Measurements from ENCODE around the gene FAM228B. TPM values are rescaled to one million over a fixed set of nuclear protein-coding genes. Genes with fewer than 3 reads are reported as not detected.
"Not testable (repeated sequence)": the region's sequence is repeated elsewhere in the genome, so short reads cannot be mapped to it uniquely, and the experiment has no call there.

FAM228B gene
- total and polyA plus RNA-seq, 2 experiments from 2014 or later: 12.5 to 14.9 TPM

DNA sequence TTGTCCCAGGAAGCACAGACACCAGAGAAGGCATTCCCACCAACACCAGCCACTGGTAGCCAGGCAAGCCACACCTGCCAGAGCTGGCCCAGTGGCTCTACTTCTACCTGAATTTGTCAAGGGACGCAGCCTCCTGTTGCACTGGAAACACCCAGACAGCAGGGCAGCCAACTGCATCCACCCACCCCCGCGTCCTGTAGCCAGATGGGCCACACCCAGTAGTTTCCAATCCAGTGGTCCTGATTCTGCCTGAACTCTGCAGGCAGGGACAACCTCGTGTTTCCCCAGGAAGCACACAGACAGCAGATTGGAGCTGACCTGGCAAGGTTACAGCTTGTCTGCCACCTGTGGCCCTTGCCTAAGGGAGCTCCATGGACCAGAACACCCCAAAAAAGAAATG lies 18.4 kb upstream of the FAM228B start:
- Histone ChIP-seq H3K27me3 (no peaks in the 10 kb centered on the region), H3K4me3 (no peak overlapping the region), H3K9me2 (replicated peaks; ENCODE audit: insufficient read depth) (no peaks in the 10 kb centered on the region), H3K36me3 (replicated peaks; ENCODE audit: insufficient read depth, low read depth) (no peaks in the 10 kb centered on the region), H3K27ac (no peak overlapping the region), H3K4me2 (no peak overlapping the region), H3K79me2 (no peaks in the 10 kb centered on the region), H3K9me3 (ENCODE audit: low read depth) (no peaks in the 10 kb centered on the region), H4K20me1 (ENCODE audit: insufficient read depth, poor library complexity, severe bottlenecking) (no peaks in the 10 kb centered on the region), H2AFZ (no peak overlapping the region), H3K4me1 (ENCODE audit: insufficient read depth) (no peaks in the 10 kb centered on the region)
- WGBS (ENCODE audit: low lambda C conversion rate, missing lambda C conversion rate): 89% methylated on average over 4 of the region's 4 CpGs
- TF ChIP-seq EZH2 (IDR thresholded peaks at IDR 0.05; ENCODE audit: borderline replicate concordance) (no peak), EZH2phosphoT487 (IDR thresholded peaks at IDR 0.05; ENCODE audit: low read depth, severe bottlenecking, unreplicated experiment) (no peak), CTCF (IDR thresholded peaks at IDR 0.05; ENCODE audit: poor library complexity) (no peak)
- DNase-seq (ENCODE audit: low spot score): no peak

GRCh38 chr2:24105816-24106215 lies 17.5 kb upstream of the FAM228B start:
- Histone ChIP-seq H3K4me2 (no peak overlapping the region), H3K36me3 (replicated peaks; ENCODE audit: insufficient read depth, low read depth) (no peaks in the 10 kb centered on the region), H3K27me3 (no peaks in the 10 kb centered on the region), H3K4me3 (no peak overlapping the region), H3K79me2 (no peaks in the 10 kb centered on the region), H3K9me2 (replicated peaks; ENCODE audit: insufficient read depth) (no peaks in the 10 kb centered on the region), H3K9me3 (ENCODE audit: low read depth) (no peaks in the 10 kb centered on the region), H3K27ac (no peak overlapping the region), H2AFZ (no peak overlapping the region), H3K4me1 (ENCODE audit: insufficient read depth) (no peaks in the 10 kb centered on the region), H4K20me1 (ENCODE audit: insufficient read depth, poor library complexity, severe bottlenecking) (no peaks in the 10 kb centered on the region)
- WGBS (ENCODE audit: low lambda C conversion rate, missing lambda C conversion rate): 50% methylated on average over 2 of the region's 2 CpGs
- no peak for DNase-seq (ENCODE audit: low spot score)
- no peak for TF ChIP-seq EZH2 (IDR thresholded peaks at IDR 0.05; ENCODE audit: borderline replicate concordance)
- no peak for TF ChIP-seq EZH2phosphoT487 (IDR thresholded peaks at IDR 0.05; ENCODE audit: low read depth, severe bottlenecking, unreplicated experiment)
- no peak for TF ChIP-seq CTCF (IDR thresholded peaks at IDR 0.05; ENCODE audit: poor library complexity)

DNA sequence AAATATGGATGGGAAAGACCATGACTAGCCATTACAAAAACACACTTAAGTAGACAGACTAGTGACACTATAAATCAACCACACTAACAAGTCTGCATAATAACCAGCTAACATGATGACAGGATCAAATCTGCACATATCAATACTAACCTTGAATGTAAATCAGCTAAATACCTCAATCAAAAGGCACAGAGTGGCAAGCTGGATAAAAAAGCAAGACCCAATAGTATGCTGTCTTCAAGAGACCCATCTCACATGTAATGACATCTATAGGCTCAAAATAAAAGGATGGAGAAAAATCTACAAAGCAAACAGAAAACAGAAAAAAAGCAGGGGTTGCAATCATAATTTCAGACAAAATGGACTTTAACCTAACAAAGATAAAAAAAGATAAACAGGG lies 16.5 kb upstream of the FAM228B start:
- no peak overlapping the region for H3K4me2 ChIP-seq
- no peaks in the 10 kb centered on the region for H3K36me3 ChIP-seq (replicated peaks; ENCODE audit: insufficient read depth, low read depth)
- H3K27me3 ChIP-seq: no peaks in the 10 kb centered on the region
- no peak overlapping the region for H2AFZ ChIP-seq
- H3K9me3 ChIP-seq (ENCODE audit: low read depth): no peaks in the 10 kb centered on the region
- H3K79me2 ChIP-seq: no peaks in the 10 kb centered on the region
- no peaks in the 10 kb centered on the region for H4K20me1 ChIP-seq (ENCODE audit: insufficient read depth, poor library complexity, severe bottlenecking)
- H3K9me2 ChIP-seq (replicated peaks; ENCODE audit: insufficient read depth): no peaks in the 10 kb centered on the region
- H3K4me3 ChIP-seq: no peak overlapping the region
- H3K27ac ChIP-seq: no peak overlapping the region
- H3K4me1 ChIP-seq (ENCODE audit: insufficient read depth): no peaks in the 10 kb centered on the region
- DNase-seq (ENCODE audit: low spot score): no peak
- no peak for TF ChIP-seq CTCF (IDR thresholded peaks at IDR 0.05; ENCODE audit: poor library complexity)

DNA sequence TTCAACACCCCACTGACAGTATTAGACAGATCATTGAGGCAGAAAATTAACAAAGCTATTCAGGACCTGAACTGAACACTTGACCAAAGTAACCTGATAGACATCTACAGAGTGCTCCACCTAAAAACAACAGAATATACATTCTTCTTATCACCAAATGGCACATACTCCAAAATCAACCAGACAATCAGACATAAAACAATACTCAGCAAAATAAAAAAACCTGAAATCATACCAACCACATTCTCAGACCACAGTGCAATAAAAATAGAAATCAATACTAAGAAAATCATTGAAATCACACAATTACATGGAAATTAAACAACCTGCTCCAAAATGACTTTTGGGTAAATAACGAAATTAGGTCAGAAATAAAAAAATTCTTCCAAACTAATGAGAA lies 15.9 kb upstream of the FAM228B start:
- Histone ChIP-seq H4K20me1 (ENCODE audit: insufficient read depth, poor library complexity, severe bottlenecking) (no peaks in the 10 kb centered on the region), H3K79me2 (no peaks in the 10 kb centered on the region), H3K27me3 (no peaks in the 10 kb centered on the region), H3K4me2 (no peak overlapping the region), H3K9me2 (replicated peaks; ENCODE audit: insufficient read depth) (no peaks in the 10 kb centered on the region), H3K4me3 (no peak overlapping the region), H3K4me1 (ENCODE audit: insufficient read depth) (no peaks in the 10 kb centered on the region), H3K27ac (no peak overlapping the region), H2AFZ (no peak overlapping the region), H3K36me3 (replicated peaks; ENCODE audit: insufficient read depth, low read depth) (no peaks in the 10 kb centered on the region), H3K9me3 (ENCODE audit: low read depth) (no peaks in the 10 kb centered on the region)
- no peak for DNase-seq (ENCODE audit: low spot score)
- TF ChIP-seq EZH2 (IDR thresholded peaks at IDR 0.05; ENCODE audit: borderline replicate concordance): no peak
- TF ChIP-seq EZH2phosphoT487 (IDR thresholded peaks at IDR 0.05; ENCODE audit: low read depth, severe bottlenecking, unreplicated experiment): no peak
- TF ChIP-seq CTCF (IDR thresholded peaks at IDR 0.05; ENCODE audit: poor library complexity): no peak
- WGBS (ENCODE audit: low lambda C conversion rate, missing lambda C conversion rate): 95% methylated on average over 1 of the region's 1 CpG

DNA sequence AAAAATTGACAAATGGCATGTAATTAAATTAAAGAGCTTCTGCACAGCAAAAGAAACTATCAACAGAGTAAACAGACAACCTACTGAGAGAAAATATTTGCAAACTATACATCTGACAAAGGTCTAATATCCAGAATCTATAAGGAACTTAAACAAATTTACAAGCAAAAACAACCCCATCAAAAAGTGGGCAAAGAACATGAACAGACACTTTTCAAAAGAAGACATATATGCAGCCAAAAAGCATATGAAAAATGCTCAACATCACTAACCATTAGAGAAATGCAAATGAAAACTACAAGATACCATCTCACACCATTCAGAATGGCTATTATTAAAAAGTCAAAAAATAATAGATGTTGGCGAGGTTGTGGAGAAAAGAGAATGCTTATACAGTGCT lies 13.8 kb upstream of the FAM228B start:
- not testable (repeated sequence) for H3K27me3 ChIP-seq; H3K79me2 ChIP-seq; H2AFZ ChIP-seq; H3K4me1 ChIP-seq (ENCODE audit: insufficient read depth); H3K9me3 ChIP-seq (ENCODE audit: low read depth); H3K9me2 ChIP-seq (replicated peaks; ENCODE audit: insufficient read depth); H3K4me2 ChIP-seq; H3K4me3 ChIP-seq; H4K20me1 ChIP-seq (ENCODE audit: insufficient read depth, poor library complexity, severe bottlenecking); H3K27ac ChIP-seq; DNase-seq (ENCODE audit: low spot score); H3K36me3 ChIP-seq (replicated peaks; ENCODE audit: insufficient read depth, low read depth)
- WGBS (ENCODE audit: low lambda C conversion rate, missing lambda C conversion rate): 93% methylated on average over 1 of the region's 1 CpG
